Colonic mucosa (tissue), 4 donors: ENCODE measurements around the gene PIP4K2B. TPM values are rescaled to one million over a fixed set of nuclear protein-coding genes. Genes with fewer than 3 reads are reported as not detected.

Experiments used
- DNase-seq: peaks from one replicate; pipeline ENCODE4 v3.0.0-alpha.2; 2020
- H3K27ac ChIP-seq: fragments of 200-600 bp; one replicate; pipeline ENCODE4 v1.8.0; 2021
- H3K27me3 ChIP-seq: fragments of 200-600 bp; one replicate; pipeline ENCODE4 v1.8.0; 2021
- H3K36me3 ChIP-seq: fragments of 200-600 bp; one replicate; pipeline ENCODE4 v1.8.0; 2021
- H3K4me1 ChIP-seq: fragments of 200-600 bp; one replicate; pipeline ENCODE4 v1.8.0; 2021; ENCODE audit warnings: mild to moderate bottlenecking
- H3K4me3 ChIP-seq: fragments of 200-600 bp; one replicate; pipeline ENCODE4 v1.8.0; 2021
- H3K9ac ChIP-seq, 2 donors: one replicate each; pipeline ENCODE4 v1.7.0; 2013; ENCODE audit warnings: control low read depth in 2 of 2, low read depth in 2 of 2, low read length in 2 of 2
- H3K9me3 ChIP-seq: fragments of 200-600 bp; one replicate; pipeline ENCODE4 v1.8.0; 2021
- CTCF ChIP-seq: fragments of 200-600 bp; IDR thresholded peaks from one replicate; pipeline ENCODE4 v1.8.0; 2022; ENCODE audit warnings: antibody characterized with exemption, mild to moderate bottlenecking
- intact Hi-C: fragments of 100-400 bp; cut with DNase I; formaldehyde crosslinking; loops from one replicate; pipeline ENCODE4 v1.14.1; 2022
- total RNA-seq, 2 donors: library from RNA; stranded (reverse); fragmentation: NEBNext Ultra II Directional in 1 of 2; extraction: Animal tissue kit (Norgen Biotek cat#: 25700) in 1 of 2; gene quantifications; one replicate each; pipeline ENCODE4 v1.2.1, GENCODE V29; 2021
- donor health status: healthy.
- donor health status: DM: no; HTN: no; CAD: no.
- donor health status: DM: no; HTN: no; CAD: no.

PIP4K2B gene
- total RNA-seq, 2 donors from 2014 or later, result 16.8 to 19.6 TPM

GRCh38 chr17:38786372-38786771 lies 13.0 kb downstream of the PIP4K2B start:
- Histone ChIP-seq H3K27ac (no peak overlapping the region), H3K9ac (no peak overlapping the region), H3K27me3 (no peaks in the 10 kb centered on the region), H3K36me3 (peaks cover 11% of the 10 kb centered on the region), H3K4me3 (no peak overlapping the region), H3K9me3 (no peaks in the 10 kb centered on the region), H3K4me1 (no peaks in the 10 kb centered on the region)
- intact Hi-C loops, result no loop called here
- no peak for TF ChIP-seq CTCF
- no peak for DNase-seq

GRCh38 chr17:38783227-38783626 lies 16.1 kb downstream of the PIP4K2B start:
- no peak for DNase-seq
- no peak for TF ChIP-seq CTCF
- Histone ChIP-seq H3K9ac (no peak overlapping the region), H3K27ac (no peak overlapping the region), H3K36me3 (peaks cover 22% of the 10 kb centered on the region), H3K4me1 (no peaks in the 10 kb centered on the region), H3K4me3 (no peak overlapping the region), H3K9me3 (no peaks in the 10 kb centered on the region), H3K27me3 (no peaks in the 10 kb centered on the region)
- intact Hi-C loops, result no loop called here

GRCh38 chr17:38779965-38780752 lies 19.2 kb downstream of the PIP4K2B start:
- Histone ChIP-seq H3K9ac (no peak overlapping the region), H3K9me3 (no peaks in the 10 kb centered on the region), H3K27me3 (no peaks in the 10 kb centered on the region), H3K4me1 (no peaks in the 10 kb centered on the region), H3K4me3 (no peak overlapping the region), H3K36me3 (peaks cover 15% of the 10 kb centered on the region), H3K27ac (no peak overlapping the region)
- DNase-seq, result no peak
- intact Hi-C loops, result no loop called here
- no peak for TF ChIP-seq CTCF

- DNase-seq, result no peak
- no peak for TF ChIP-seq CTCF
- intact Hi-C loops, result no loop called here
- Histone ChIP-seq H3K36me3 (peaks cover 15% of the 10 kb centered on the region), H3K27ac (no peak overlapping the region), H3K4me1 (no peaks in the 10 kb centered on the region), H3K27me3 (no peaks in the 10 kb centered on the region), H3K4me3 (no peak overlapping the region), H3K9me3 (no peaks in the 10 kb centered on the region), H3K9ac (no peak overlapping the region)
These were observed 21.6 kb downstream of the PIP4K2B start for GRCh38 chr17:38777641-38778250.

- H3K36me3 ChIP-seq, result peaks cover 14% of the 10 kb centered on the region
- no peaks in the 10 kb centered on the region for H3K9me3 ChIP-seq
- no peak for TF ChIP-seq CTCF
- no peak overlapping the region for H3K9ac ChIP-seq
- no peak for DNase-seq
- no peak overlapping the region for H3K27ac ChIP-seq
- intact Hi-C loops, result no loop called here
- no peaks in the 10 kb centered on the region for H3K27me3 ChIP-seq
- H3K4me3 ChIP-seq, result no peak overlapping the region
- no peaks in the 10 kb centered on the region for H3K4me1 ChIP-seq
These were observed 26.1 kb downstream of the PIP4K2B start for GRCh38 chr17:38773258-38773657.
